ENCODE measurements around the gene HID1. TPM values are rescaled to one million over a fixed set of nuclear protein-coding genes. Genes with fewer than 3 reads are reported as not detected.

Gene HID1
- polyA plus RNA-seq, 3 donors: 10.4 to 13.1 (median 10.7) TPM

DNA sequence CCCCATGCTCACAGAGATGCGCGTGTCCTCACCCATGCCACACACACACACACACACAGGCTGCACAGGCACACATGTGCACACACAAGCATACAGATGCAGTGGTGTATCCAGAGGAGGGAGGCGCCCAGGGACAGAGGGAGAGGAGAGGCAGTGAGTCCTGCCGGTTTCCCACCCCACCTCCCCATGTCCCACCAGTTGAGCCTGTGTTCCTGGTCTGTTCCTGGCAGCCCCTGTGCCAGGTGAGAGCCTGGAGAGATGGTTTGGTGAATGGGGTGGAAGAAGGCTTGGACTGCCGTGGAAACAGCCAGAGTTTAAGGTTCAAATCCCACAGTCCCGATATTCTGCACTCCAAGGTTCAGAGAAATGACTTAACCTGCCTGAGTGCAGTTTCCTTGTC, 68.9 kb downstream of the HID1 start:
- no peak for DNase-seq (ENCODE audit: low read depth in 3 of 3, low spot score in 2 of 3)

- no peak for DNase-seq (ENCODE audit: low read depth in 3 of 3, low spot score in 2 of 3)
Measured at GRCh38 chr17:74903034-74903433, 69.5 kb downstream of the HID1 start.

- DNase-seq (ENCODE audit: low read depth in 3 of 3, low spot score in 2 of 3): no peak
Measured at GRCh38 chr17:74901353-74902135, 71.0 kb downstream of the HID1 start.

Other genes starting within 250 kb of the HID1 start
- gene RAB37, start 235.5 kb downstream of the HID1 start, polyA plus RNA-seq (ENCODE audit: insufficient read length in 3 of 3): 1 to 10 TPM; 4.8 to 5.7 (median 5.6) TPM
- gene NHERF1, start 224.1 kb downstream of the HID1 start, polyA plus RNA-seq (ENCODE audit: insufficient read length in 3 of 3): 100 to 1,000 TPM; 148 to 190 (median 161) TPM
- 10 to 100 TPM; 39.3 to 41.1 (median 39.9) TPM for gene NAT9, start 196.4 kb downstream of the HID1 start, polyA plus RNA-seq (ENCODE audit: insufficient read length in 3 of 3)
- under 1 TPM; 0.10 to 0.14 (median 0.13) TPM for gene GRIN2C, start 112.9 kb downstream of the HID1 start, polyA plus RNA-seq (ENCODE audit: insufficient read length in 3 of 3)
- gene FDXR, start 99.8 kb downstream of the HID1 start, polyA plus RNA-seq (ENCODE audit: insufficient read length in 3 of 3): 1 to 10 TPM; 5.9 to 7.2 (median 6.6) TPM
- under 1 TPM; 0.15 to 0.33 (median 0.29) TPM for gene FADS6, start 79.1 kb downstream of the HID1 start, polyA plus RNA-seq (ENCODE audit: insufficient read length in 3 of 3)
- gene USH1G, start 49.5 kb downstream of the HID1 start, polyA plus RNA-seq (ENCODE audit: insufficient read length in 3 of 3): under 1 TPM; 0.65 to 0.78 (median 0.67) TPM
- gene OTOP2, start 48.5 kb downstream of the HID1 start, polyA plus RNA-seq (ENCODE audit: insufficient read length in 3 of 3): not detected
- gene OTOP3, start 36.9 kb downstream of the HID1 start, polyA plus RNA-seq (ENCODE audit: insufficient read length in 3 of 3): not detected
- gene CDR2L, start 14.9 kb upstream of the HID1 start, polyA plus RNA-seq (ENCODE audit: insufficient read length in 3 of 3): 1 to 10 TPM; 7.3 to 8.6 (median 7.7) TPM
- 10 to 100 TPM; 24.1 to 28.1 (median 27.5) TPM for gene MRPL58, start 39.9 kb upstream of the HID1 start, polyA plus RNA-seq (ENCODE audit: insufficient read length in 3 of 3)
- gene ATP5PD, start 74.2 kb upstream of the HID1 start, polyA plus RNA-seq (ENCODE audit: insufficient read length in 3 of 3): 100 to 1,000 TPM; 344 to 358 (median 352) TPM
- gene KCTD2, start 74.5 kb upstream of the HID1 start, polyA plus RNA-seq (ENCODE audit: insufficient read length in 3 of 3): 10 to 100 TPM; 32.4 to 33.9 (median 33.3) TPM
- 10 to 100 TPM; 21.1 to 24.8 (median 23.6) TPM for gene SLC16A5, start 115.2 kb upstream of the HID1 start, polyA plus RNA-seq (ENCODE audit: insufficient read length in 3 of 3)
- 10 to 100 TPM; 15.4 to 18.8 (median 16.3) TPM for gene ARMC7, start 137.2 kb upstream of the HID1 start, polyA plus RNA-seq (ENCODE audit: insufficient read length in 3 of 3)
- 10 to 100 TPM; 43.8 to 51.4 (median 47.2) TPM for gene NT5C, start 159.0 kb upstream of the HID1 start, polyA plus RNA-seq (ENCODE audit: insufficient read length in 3 of 3)
- gene JPT1, start 181.8 kb upstream of the HID1 start, polyA plus RNA-seq (ENCODE audit: insufficient read length in 3 of 3): 10 to 100 TPM; 79.8 to 83.9 (median 83.4) TPM
- gene SUMO2, start 210.2 kb upstream of the HID1 start, polyA plus RNA-seq (ENCODE audit: insufficient read length in 3 of 3): 100 to 1,000 TPM; 708 to 791 (median 788) TPM
- gene NUP85, start 232.9 kb upstream of the HID1 start, polyA plus RNA-seq (ENCODE audit: insufficient read length in 3 of 3): 10 to 100 TPM; 62.6 to 69.3 (median 65.0) TPM